Neural progenitor cell (in vitro differentiated cells): Measurements from ENCODE around the gene TTLL3. TPM values are rescaled to one million over a fixed set of nuclear protein-coding genes. Genes with fewer than 3 reads are reported as not detected.

Experiments used
- DNase-seq: peaks from one replicate; pipeline ENCODE4 v3.0.0-alpha.2; 2016; ENCODE audit warnings: low spot score
- H2AFZ ChIP-seq: fragments of 200-600 bp; sonication (generic); replicated peaks from 2 replicates; pipeline ENCODE4 v1.6.1; 2016; ENCODE audit warnings: antibody characterized with exemption
- H3F3A ChIP-seq: fragments of 200-600 bp; sonication (generic); 2 replicates; pipeline ENCODE4 v1.6.1; 2016; ENCODE audit warnings: antibody characterized with exemption, low read depth
- H3K27ac ChIP-seq: fragments of 200-600 bp; sonication (generic); 2 replicates; pipeline ENCODE4 v1.5.1; 2016; ENCODE audit warnings: mild to moderate bottlenecking
- H3K27me3 ChIP-seq: fragments of 200-600 bp; sonication (generic); 2 replicates; pipeline ENCODE4 v1.6.1; 2016; ENCODE audit warnings: mild to moderate bottlenecking, moderate library complexity
- H3K36me3 ChIP-seq: fragments of 200-600 bp; sonication (generic); 2 replicates; pipeline ENCODE4 v1.5.1; 2016
- H3K4me1 ChIP-seq: fragments of 200-600 bp; sonication (generic); 2 replicates; pipeline ENCODE4 v1.6.1; 2016; ENCODE audit warnings: mixed run types
- H3K4me2 ChIP-seq: fragments of 200-600 bp; sonication (generic); 2 replicates; pipeline ENCODE4 v1.6.1; 2016
- H3K4me3 ChIP-seq: fragments of 200-600 bp; sonication (generic); 2 replicates; pipeline ENCODE4 v1.5.1; 2016
- H3K79me2 ChIP-seq: fragments of 200-600 bp; sonication (generic); 2 replicates; pipeline ENCODE4 v1.6.1; 2016; ENCODE audit warnings: low read depth
- H3K9ac ChIP-seq: fragments of 200-600 bp; sonication (generic); 2 replicates; pipeline ENCODE4 v1.6.1; 2016
- H3K9me3 ChIP-seq: fragments of 200-600 bp; sonication (generic); 2 replicates; pipeline ENCODE4 v1.5.1; 2016; ENCODE audit warnings: low read depth
- H4K20me1 ChIP-seq: fragments of 200-600 bp; sonication (generic); 2 replicates; pipeline ENCODE4 v1.6.1; 2016; ENCODE audit warnings: low read depth
- H3K27ac Mint-ChIP-seq: 3 replicates; pipeline ENCODE4 v1.8.0; 2021; ENCODE audit warnings: mixed read lengths
- H3K27me3 Mint-ChIP-seq: 2 replicates; pipeline ENCODE4 v1.8.0; 2022; ENCODE audit warnings: low read depth, mild to moderate bottlenecking, inconsistent platforms, moderate library complexity, mixed read lengths; ENCODE audit not compliant: insufficient read depth
- H3K36me3 Mint-ChIP-seq: 3 replicates; pipeline ENCODE4 v1.8.0; 2021; ENCODE audit warnings: mixed read lengths
- H3K4me1 Mint-ChIP-seq: 3 replicates; pipeline ENCODE4 v1.8.0; 2021; ENCODE audit warnings: mixed read lengths
- H3K4me3 Mint-ChIP-seq: 3 replicates; pipeline ENCODE4 v1.8.0; 2021; ENCODE audit warnings: mild to moderate bottlenecking, moderate library complexity, mixed read lengths
- H3K9me3 Mint-ChIP-seq: 3 replicates; pipeline ENCODE4 v1.8.0; 2020; ENCODE audit warnings: mixed read lengths
- EZH2 ChIP-seq: fragments of 200-600 bp; sonication (generic); IDR thresholded peaks from 2 replicates; pipeline ENCODE4 v1.6.1; 2017; ENCODE audit warnings: antibody characterized with exemption, mild to moderate bottlenecking, moderate library complexity
- EZH2phosphoT487 ChIP-seq: fragments of 200-600 bp; sonication (generic); IDR thresholded peaks from 2 replicates; pipeline ENCODE4 v1.6.1; 2017; ENCODE audit warnings: antibody characterized with exemption
- total RNA-seq: library from RNA; depleted of rRNA; stranded (reverse); fragments of >200 nt; gene quantifications from 2 replicates; pipeline ENCODE4 v1.2.3, GENCODE V29; 2015; ENCODE audit warnings: low replicate concordance
- TF ChIP-seq, protein P1 (sequence below): fragments of 200-600 bp; sonication (generic); IDR thresholded peaks from 2 replicates; pipeline ENCODE4 v1.5.1; 2017; ENCODE audit warnings: antibody characterized with exemption, mild to moderate bottlenecking

The TTLL3 gene
- total RNA-seq, 1 donor from 2014 or later, result 15.0 TPM

- H3K4me3 Mint-ChIP-seq, result no peak overlapping the region
- H3K36me3 Mint-ChIP-seq, result peaks cover 18% of the 10 kb centered on the region
- no peaks in the 10 kb centered on the region for H3K4me1 Mint-ChIP-seq
- Histone ChIP-seq H3K4me1 (no peaks in the 10 kb centered on the region), H4K20me1 (no peaks in the 10 kb centered on the region), H3K27me3 (no peaks in the 10 kb centered on the region), H3K27ac (no peak overlapping the region), H3K36me3 (peaks cover 10% of the 10 kb centered on the region), H3K79me2 (no peaks in the 10 kb centered on the region), H3F3A (peaks cover 7% of the 10 kb centered on the region), H3K4me3 (no peak overlapping the region), H3K9ac (no peak overlapping the region), H3K4me2 (no peak overlapping the region), H3K9me3 (no peaks in the 10 kb centered on the region), H2AFZ (no peak overlapping the region)
- H3K27ac Mint-ChIP-seq, result no peak overlapping the region
- H3K9me3 Mint-ChIP-seq, result no peaks in the 10 kb centered on the region
- TF ChIP-seq EZH2phosphoT487 (no peak), EZH2 (no peak)
- TF ChIP-seq, protein P1, sequence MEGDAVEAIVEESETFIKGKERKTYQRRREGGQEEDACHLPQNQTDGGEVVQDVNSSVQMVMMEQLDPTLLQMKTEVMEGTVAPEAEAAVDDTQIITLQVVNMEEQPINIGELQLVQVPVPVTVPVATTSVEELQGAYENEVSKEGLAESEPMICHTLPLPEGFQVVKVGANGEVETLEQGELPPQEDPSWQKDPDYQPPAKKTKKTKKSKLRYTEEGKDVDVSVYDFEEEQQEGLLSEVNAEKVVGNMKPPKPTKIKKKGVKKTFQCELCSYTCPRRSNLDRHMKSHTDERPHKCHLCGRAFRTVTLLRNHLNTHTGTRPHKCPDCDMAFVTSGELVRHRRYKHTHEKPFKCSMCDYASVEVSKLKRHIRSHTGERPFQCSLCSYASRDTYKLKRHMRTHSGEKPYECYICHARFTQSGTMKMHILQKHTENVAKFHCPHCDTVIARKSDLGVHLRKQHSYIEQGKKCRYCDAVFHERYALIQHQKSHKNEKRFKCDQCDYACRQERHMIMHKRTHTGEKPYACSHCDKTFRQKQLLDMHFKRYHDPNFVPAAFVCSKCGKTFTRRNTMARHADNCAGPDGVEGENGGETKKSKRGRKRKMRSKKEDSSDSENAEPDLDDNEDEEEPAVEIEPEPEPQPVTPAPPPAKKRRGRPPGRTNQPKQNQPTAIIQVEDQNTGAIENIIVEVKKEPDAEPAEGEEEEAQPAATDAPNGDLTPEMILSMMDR, result no peak
- no peaks in the 10 kb centered on the region for H3K27me3 Mint-ChIP-seq
- no peak for DNase-seq
Observed at GRCh38 chr3:9781978-9782603, 28.0 kb upstream of the TTLL3 start.

DNA sequence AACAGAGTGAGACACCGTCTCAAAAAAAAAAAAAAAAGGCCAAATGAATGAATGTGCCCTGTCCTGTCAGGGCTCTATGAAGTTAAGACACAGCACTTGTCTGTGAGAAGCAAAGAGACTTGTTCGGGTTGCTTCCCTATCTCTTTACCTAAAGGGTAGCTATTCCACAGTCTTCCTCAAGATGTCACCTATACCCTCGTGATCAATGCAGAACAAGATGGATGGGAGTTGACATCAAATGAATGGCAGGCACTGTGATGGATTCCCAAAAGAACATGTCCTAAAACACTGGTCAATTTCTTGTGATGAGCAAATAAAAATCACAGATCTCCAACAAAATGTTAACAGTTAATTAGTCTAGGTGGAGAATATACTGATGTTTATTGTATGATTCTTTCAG, 27.3 kb upstream of the TTLL3 start:
- Histone ChIP-seq H3K4me3 (no peak overlapping the region), H3K36me3 (peaks cover 10% of the 10 kb centered on the region), H3K4me2 (no peak overlapping the region), H3F3A (peaks cover 7% of the 10 kb centered on the region), H2AFZ (no peak overlapping the region), H3K9ac (no peak overlapping the region), H3K27me3 (no peaks in the 10 kb centered on the region), H3K79me2 (no peaks in the 10 kb centered on the region), H3K9me3 (no peaks in the 10 kb centered on the region), H4K20me1 (no peaks in the 10 kb centered on the region), H3K4me1 (no peaks in the 10 kb centered on the region), H3K27ac (no peak overlapping the region)
- no peak for DNase-seq
- Mint-ChIP-seq H3K4me3 (no peak overlapping the region), H3K4me1 (no peaks in the 10 kb centered on the region), H3K27me3 (no peaks in the 10 kb centered on the region), H3K27ac (no peak overlapping the region), H3K36me3 (peaks cover 24% of the 10 kb centered on the region), H3K9me3 (no peaks in the 10 kb centered on the region)
- TF ChIP-seq, protein P1, result peak; percentile 25
- TF ChIP-seq EZH2 (no peak), EZH2phosphoT487 (no peak)

DNA sequence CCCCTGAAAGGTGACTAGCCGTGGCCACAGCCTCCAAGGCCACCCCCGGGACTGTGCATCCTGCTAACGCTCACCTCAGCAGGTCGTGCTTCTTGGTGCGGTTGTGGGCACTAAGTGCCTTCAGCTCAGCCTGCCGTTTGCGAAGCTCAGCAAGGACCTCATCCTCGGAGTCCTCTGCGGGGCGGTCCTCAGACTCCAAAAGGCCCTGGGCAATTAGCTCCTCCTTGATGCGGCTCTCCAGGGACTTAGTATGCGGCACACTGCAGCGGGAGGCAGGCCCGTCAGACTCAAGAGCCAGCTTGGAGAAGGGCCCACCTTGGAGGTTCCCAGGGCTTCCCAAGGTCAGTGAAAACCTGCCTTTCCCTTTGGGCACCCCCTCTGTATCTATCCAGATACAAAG, 26.1 kb upstream of the TTLL3 start:
- Histone ChIP-seq H3K4me3 (no peak overlapping the region), H3K27me3 (no peaks in the 10 kb centered on the region), H3F3A (peaks cover 7% of the 10 kb centered on the region), H3K36me3 (peaks cover 10% of the 10 kb centered on the region), H3K4me1 (no peaks in the 10 kb centered on the region), H3K9ac (no peak overlapping the region), H3K9me3 (no peaks in the 10 kb centered on the region), H3K79me2 (no peaks in the 10 kb centered on the region), H2AFZ (no peak overlapping the region), H3K4me2 (no peak overlapping the region), H4K20me1 (no peaks in the 10 kb centered on the region), H3K27ac (no peak overlapping the region)
- H3K27ac Mint-ChIP-seq, result no peak overlapping the region
- no peaks in the 10 kb centered on the region for H3K9me3 Mint-ChIP-seq
- no peak for TF ChIP-seq EZH2phosphoT487
- TF ChIP-seq, protein P1, result no peak
- no peak for TF ChIP-seq EZH2
- DNase-seq, result no peak
- H3K36me3 Mint-ChIP-seq, result peaks cover 26% of the 10 kb centered on the region
- no peak overlapping the region for H3K4me3 Mint-ChIP-seq
- no peaks in the 10 kb centered on the region for H3K4me1 Mint-ChIP-seq
- H3K27me3 Mint-ChIP-seq, result no peaks in the 10 kb centered on the region
